Psoas muscle (tissue), 8 donors: ENCODE measurements around the gene C11orf87. TPM values are rescaled to one million over a fixed set of nuclear protein-coding genes. Genes with fewer than 3 reads are reported as not detected.

ENCODE experiments used
- ATAC-seq, 4 donors: fragments of 200-7000 bp; cut with Tn5 transposase; one replicate each; pipeline ENCODE4 v1.9.1; 2020; ENCODE audit warnings: moderate library complexity in 3 of 4, mild to moderate bottlenecking in 2 of 4
- DNase-seq, 2 donors: peaks; one replicate each; pipeline ENCODE4 v3.0.0-alpha.2; 2020
- H3K27ac ChIP-seq: fragments of 200-600 bp; one replicate; pipeline ENCODE4 v1.8.0; 2022
- H3K27me3 ChIP-seq, 3 donors: fragments of 200-600 bp in 1 of 3; one replicate each; pipeline versions ENCODE4 v1.6.1 to v1.8.0; 2013 to 2022; ENCODE audit warnings: low read length in 2 of 3, mild to moderate bottlenecking in 2 of 3, moderate library complexity in 1 of 3; ENCODE audit not compliant: insufficient read depth in 3 of 3
- H3K36me3 ChIP-seq, 2 donors: fragments of 200-600 bp in 1 of 2; one replicate each; pipeline versions ENCODE4 v1.6.1 to v1.8.0; 2013 to 2022; ENCODE audit warnings: low read depth in 1 of 2, mild to moderate bottlenecking in 1 of 2, moderate library complexity in 1 of 2; ENCODE audit not compliant: insufficient read depth in 1 of 2
- H3K4me1 ChIP-seq: fragments of 200-600 bp; one replicate; pipeline ENCODE4 v1.8.0; 2022
- H3K4me3 ChIP-seq: fragments of 200-600 bp; one replicate; pipeline ENCODE4 v1.8.0; 2022; ENCODE audit warnings: mild to moderate bottlenecking
- H3K9me3 ChIP-seq: fragments of 200-600 bp; one replicate; pipeline ENCODE4 v1.8.0; 2022
- CTCF ChIP-seq: fragments of 200-600 bp; IDR thresholded peaks from one replicate; pipeline ENCODE4 v1.8.0; 2022; ENCODE audit warnings: antibody characterized with exemption
- WGBS, 3 donors: extraction: QIAGEN DNeasy Blood & Tissue Kit; methylation state at CpG; one replicate each; pipeline versions ENCODE4 v1.1.6 to v1.1.7; 2013; 5-methylcytosine and 5-hydroxymethylcytosine counted together
- intact Hi-C, 2 donors: fragments of 100-400 bp; cut with DNase I; formaldehyde crosslinking; loops; one replicate each; pipeline versions ENCODE4 v1.11.0 to v1.14.2; 2022
- polyA plus RNA-seq, 3 donors: library from polyadenylated mRNA; stranded (reverse); fragments of 200-250 nt; gene quantifications; one replicate each; pipeline ENCODE4 v1.2.3, GENCODE V29; 2013
- total RNA-seq, 4 donors: library from RNA; stranded (reverse); fragmentation: NEBNext Ultra II Directional in 2 of 4; extraction: Animal tissue kit (Norgen Biotek cat#: 25700) in 2 of 4; gene quantifications; one replicate each; pipeline versions ENCODE4 v1.2.1 to v1.2.4, GENCODE V29; 2021 to 2023
- donor health status: healthy with polysubstance abuse.
- donor health status: DM: no; HTN: no; CAD: no; lungs with moderate emphysema.
- donor health status: Bipolar disorder and iron deficiency.
- donor health status: healthy.
- donor health status: DM: yes; HTN: yes; CAD: no.
- donor health status: DM: no; HTN: no; CAD: no.
- donor health status: DM: no; HTN: no; CAD: no.
- donor health status: DM: yes; HTN: yes; CAD: no.

The C11orf87 gene
- total and polyA plus RNA-seq, 7 donors = 0.01 TPM; not detected in 6

GRCh38 chr11:109454857-109455256 lies 32.9 kb downstream of the C11orf87 start:
- Histone ChIP-seq H3K4me1 (no peaks in the 10 kb centered on the region), H3K4me3 (no peak overlapping the region), H3K27me3 (no peaks in the 10 kb centered on the region), H3K36me3 (no peaks in the 10 kb centered on the region), H3K9me3 (no peaks in the 10 kb centered on the region), H3K27ac (no peak overlapping the region)
- TF ChIP-seq CTCF = no peak
- WGBS, 3 donors = 58 to 68% (median 64%) methylated on average over 2 of the region's 2 CpGs
- DNase-seq (no peak), ATAC-seq (no peak)
- intact Hi-C loops = no loop called here
